Endothelial cell of umbilical vein (primary cell): ENCODE measurements around the gene KPNA2. TPM values are rescaled to one million over a fixed set of nuclear protein-coding genes. Genes with fewer than 3 reads are reported as not detected.

Experiments used
- BruUV-seq: library from RNA; stranded (reverse); fragments of 400-500 nt; replicated peaks from 2 replicates; lab custom pipeline; 2021; lab: Mats Ljungman, UMichigan
- CTCF ChIA-PET: fragments of 300-600, 350-600 bp; sonication (Branson Sonifier 250); formaldehyde crosslinking; loops from one replicate; lab custom pipeline; 2021; ENCODE audit warnings: antibody characterized with exemption, inconsistent platforms; lab: Charles Lee
- POLR2A ChIA-PET: fragments of 300-600, 350-600 bp; sonication (Branson Sonifier 250); formaldehyde crosslinking; loops from one replicate; lab custom pipeline; 2021; ENCODE audit warnings: antibody characterized with exemption, inconsistent platforms; lab: Charles Lee
- DNase-seq: peaks from one replicate; pipeline ENCODE4 v3.0.0-alpha.2; 2011; ENCODE audit warnings: low read depth, low spot score
- FAIRE-seq: peaks from 2 replicates; lab custom pipeline; 2011; peaks lifted over from hg19 to GRCh38; lab: Jason Lieb, UNC
- H2AFZ ChIP-seq: 2 replicates; pipeline ENCODE4 v1.6.0; 2012; ENCODE audit warnings: low read depth, low read length, control low read depth, inconsistent platforms
- H3K27ac ChIP-seq: 2 replicates; pipeline ENCODE4 v1.5.1; 2011; ENCODE audit warnings: low read depth, mild to moderate bottlenecking, control low read depth, low read length, moderate library complexity; ENCODE audit not compliant: insufficient read depth
- H3K27me3 ChIP-seq, 2 experiments: 2 replicates each; pipeline versions ENCODE4 v1.6.0 to v1.6.1; 2011; ENCODE audit warnings: low read length in 2 of 2, mixed read lengths in 1 of 2; ENCODE audit not compliant: control insufficient read depth in 2 of 2, insufficient read depth in 2 of 2
- H3K36me3 ChIP-seq, 2 experiments: 2 replicates in 1 of 2; 3 replicates in 1 of 2; pipeline ENCODE4 v1.5.1; 2011; ENCODE audit warnings: low read length in 2 of 2, mild to moderate bottlenecking in 1 of 2, moderate library complexity in 1 of 2; ENCODE audit not compliant: control insufficient read depth in 2 of 2, insufficient read depth in 2 of 2; ENCODE audit errors: extremely low read depth in 1 of 2
- H3K4me1 ChIP-seq: 3 replicates; pipeline ENCODE4 v1.5.1; 2011; ENCODE audit warnings: mild to moderate bottlenecking, low read length; ENCODE audit not compliant: control insufficient read depth, insufficient read depth; ENCODE audit errors: extremely low read depth
- H3K4me2 ChIP-seq: 2 replicates; pipeline ENCODE4 v1.6.1; 2011; ENCODE audit warnings: low read length, control low read depth, mixed read lengths; ENCODE audit not compliant: insufficient read depth
- H3K4me3 ChIP-seq, 3 experiments: fragments of 200-600 bp in 1 of 3; sonication (generic), shearing (Covaris generic) in 1 of 3; replicated peaks in 1 of 3; 2 replicates each; pipeline ENCODE4 v1.5.1; 2011 to 2016; ENCODE audit warnings: control low read depth in 3 of 3, low read length in 3 of 3, mild to moderate bottlenecking in 2 of 3, inconsistent platforms in 1 of 3, low read depth in 1 of 3, moderate library complexity in 1 of 3; ENCODE audit not compliant: insufficient read depth in 1 of 3
- H3K79me2 ChIP-seq: 2 replicates; pipeline ENCODE4 v1.6.0; 2012; ENCODE audit warnings: low read length, inconsistent platforms; ENCODE audit not compliant: control insufficient read depth, insufficient read depth
- H3K9ac ChIP-seq: replicated peaks from 2 replicates; pipeline ENCODE3; 2011; ENCODE audit warnings: low read length, control low read depth; ENCODE audit not compliant: insufficient read depth; ENCODE audit errors: extremely low read depth
- H3K9me1 ChIP-seq: replicated peaks from 3 replicates; pipeline ENCODE4 v1.6.0; 2011; ENCODE audit warnings: mild to moderate bottlenecking, low read length; ENCODE audit not compliant: control insufficient read depth, insufficient read depth; ENCODE audit errors: extremely low read depth
- H3K9me3 ChIP-seq: replicated peaks from 2 replicates; pipeline ENCODE4 v1.5.1; 2012; ENCODE audit warnings: low read length, inconsistent platforms; ENCODE audit not compliant: control insufficient read depth, insufficient read depth
- H4K20me1 ChIP-seq: replicated peaks from 2 replicates; pipeline ENCODE3; 2011; ENCODE audit warnings: mild to moderate bottlenecking, low read length; ENCODE audit not compliant: control insufficient read depth, insufficient read depth; ENCODE audit errors: extremely low read depth
- EZH2 ChIP-seq: IDR thresholded peaks from 2 replicates; pipeline ENCODE4 v1.6.1; 2012; ENCODE audit warnings: borderline replicate concordance, low read depth, mild to moderate bottlenecking, moderate library complexity, low read length, inconsistent platforms; ENCODE audit not compliant: severe bottlenecking
- FOS ChIP-seq: IDR thresholded peaks from 2 replicates; pipeline ENCODE4 v1.6.1; 2011; ENCODE audit warnings: mild to moderate bottlenecking, low read length, moderate library complexity, borderline replicate concordance; ENCODE audit not compliant: insufficient read depth
- GATA2 ChIP-seq: IDR thresholded peaks from 2 replicates; pipeline ENCODE4 v1.7.0; 2011; ENCODE audit warnings: low read depth, mild to moderate bottlenecking, moderate library complexity, mixed read lengths, low read length; ENCODE audit not compliant: insufficient read length, insufficient read depth
- JUN ChIP-seq: IDR thresholded peaks from 2 replicates; pipeline ENCODE4 v1.6.1; 2011; ENCODE audit warnings: borderline replicate concordance, low read depth; ENCODE audit not compliant: insufficient read length, insufficient read depth
- MYC ChIP-seq: IDR thresholded peaks from one replicate; pipeline ENCODE4 v1.6.1; 2011; ENCODE audit warnings: mild to moderate bottlenecking, low read depth, low read length
- POLR2A ChIP-seq: IDR thresholded peaks from 2 replicates; pipeline ENCODE4 v1.6.1; 2012; ENCODE audit warnings: low read depth, mild to moderate bottlenecking, control low read depth, low read length
- POLR2AphosphoS5 ChIP-seq: IDR thresholded peaks from 2 replicates; pipeline ENCODE4 v1.6.1; 2012; ENCODE audit warnings: low read depth, mild to moderate bottlenecking, control low read depth, low read length, moderate library complexity; ENCODE audit not compliant: insufficient read depth
- dilution Hi-C: fragments of 300-500 bp; cut with MboI; formaldehyde crosslinking; loops from one replicate; pipeline ENCODE4 v1.15.0; 2019; ENCODE audit warnings: low sequenced_read_pairs; ENCODE audit not compliant: extremely low pct_ligation_motif_present
- intact Hi-C: fragments of 100-400 bp; cut with micrococcal nuclease; formaldehyde crosslinking; loops from one replicate; pipeline ENCODE4 v1.10.0; 2022
- polyA plus RNA-seq, 4 experiments: library from polyadenylated mRNA; depleted of rRNA in 3 of 4; stranded (reverse) in 3 of 4; unstranded in 1 of 4; fragments of >200 nt; gene quantifications; 2 replicates each; pipeline versions ENCODE4 v1.2.1 to v1.2.3, GENCODE V29; 2011 to 2012; ENCODE audit warnings: missing spikeins in 1 of 4
- total RNA-seq: library from RNA; stranded (reverse); gene quantifications from 2 replicates; pipeline ENCODE4 v1.2.3, GENCODE V29; 2021
- TF ChIP-seq, protein P1 (sequence below), 2 donors: IDR thresholded peaks; 1 replicate in 1 of 2; 2 replicates in 1 of 2; pipeline ENCODE4 v1.5.1; 2011; ENCODE audit warnings: low read length in 2 of 2, mild to moderate bottlenecking in 2 of 2, moderate library complexity in 2 of 2, control low read depth in 1 of 2, inconsistent platforms in 1 of 2, low read depth in 1 of 2; ENCODE audit not compliant: insufficient read depth in 1 of 2; ENCODE audit errors: extremely low read depth in 1 of 2
- TF ChIP-seq, protein P2 (sequence below): IDR thresholded peaks from 2 replicates; pipeline ENCODE4 v1.6.1; 2011; ENCODE audit not compliant: insufficient read depth, insufficient read length

The KPNA2 gene
- total and polyA plus RNA-seq, 2 donors (not counting 3 experiments of a cell fraction or from before 2014, with no cell fraction given), result 252 to 382 TPM

DNA sequence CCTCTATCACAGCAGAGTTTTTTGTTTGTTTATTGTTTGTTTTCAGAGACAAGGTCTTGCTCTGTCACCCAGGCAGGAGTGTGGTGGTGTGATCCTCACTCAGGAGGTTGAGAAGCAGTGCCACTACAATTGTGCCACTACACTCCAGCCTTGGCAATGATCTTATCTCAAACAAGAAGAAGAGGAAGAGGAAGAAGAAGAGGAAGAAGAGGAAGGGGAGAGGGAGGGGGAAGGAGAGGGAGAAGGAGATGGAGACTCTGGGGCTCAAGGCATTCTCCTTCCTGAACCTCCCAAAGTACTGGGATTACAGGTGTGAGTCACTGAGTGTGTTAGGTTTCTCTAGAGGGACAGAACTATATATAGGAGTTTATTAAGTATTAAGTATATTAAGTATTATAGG lies 22.1 kb upstream of the KPNA2 start:
- ChIA-PET CTCF (no interaction called here), POLR2A (no interaction called here)
- DNase-seq, result no peak
- TF ChIP-seq POLR2A (no peak), FOS (no peak), EZH2 (no peak), MYC (no peak), POLR2AphosphoS5 (no peak), GATA2 (no peak), JUN (no peak)
- TF ChIP-seq, protein P1, sequence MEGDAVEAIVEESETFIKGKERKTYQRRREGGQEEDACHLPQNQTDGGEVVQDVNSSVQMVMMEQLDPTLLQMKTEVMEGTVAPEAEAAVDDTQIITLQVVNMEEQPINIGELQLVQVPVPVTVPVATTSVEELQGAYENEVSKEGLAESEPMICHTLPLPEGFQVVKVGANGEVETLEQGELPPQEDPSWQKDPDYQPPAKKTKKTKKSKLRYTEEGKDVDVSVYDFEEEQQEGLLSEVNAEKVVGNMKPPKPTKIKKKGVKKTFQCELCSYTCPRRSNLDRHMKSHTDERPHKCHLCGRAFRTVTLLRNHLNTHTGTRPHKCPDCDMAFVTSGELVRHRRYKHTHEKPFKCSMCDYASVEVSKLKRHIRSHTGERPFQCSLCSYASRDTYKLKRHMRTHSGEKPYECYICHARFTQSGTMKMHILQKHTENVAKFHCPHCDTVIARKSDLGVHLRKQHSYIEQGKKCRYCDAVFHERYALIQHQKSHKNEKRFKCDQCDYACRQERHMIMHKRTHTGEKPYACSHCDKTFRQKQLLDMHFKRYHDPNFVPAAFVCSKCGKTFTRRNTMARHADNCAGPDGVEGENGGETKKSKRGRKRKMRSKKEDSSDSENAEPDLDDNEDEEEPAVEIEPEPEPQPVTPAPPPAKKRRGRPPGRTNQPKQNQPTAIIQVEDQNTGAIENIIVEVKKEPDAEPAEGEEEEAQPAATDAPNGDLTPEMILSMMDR (IDR thresholded peaks at IDR 0.05; ENCODE audit: extremely low read depth in 1 of 2, insufficient read depth in 1 of 2, low read depth in 1 of 2, low read length in 2 of 2), result no peak
- TF ChIP-seq, protein P2, sequence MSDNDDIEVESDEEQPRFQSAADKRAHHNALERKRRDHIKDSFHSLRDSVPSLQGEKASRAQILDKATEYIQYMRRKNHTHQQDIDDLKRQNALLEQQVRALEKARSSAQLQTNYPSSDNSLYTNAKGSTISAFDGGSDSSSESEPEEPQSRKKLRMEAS, result no peak
- Histone ChIP-seq H2AFZ (no peak overlapping the region), H3K4me2 (no peak overlapping the region), H3K9me1 (no peaks in the 10 kb centered on the region), H3K27ac (no peak overlapping the region), H4K20me1 (no peaks in the 10 kb centered on the region), H3K9me3 (no peaks in the 10 kb centered on the region), H3K4me3 (no peak overlapping the region), H3K27me3 (peaks cover 0 to 7% of the 10 kb centered on the region in 2 experiments), H3K36me3 (no peaks in the 10 kb centered on the region), H3K4me1 (no peaks in the 10 kb centered on the region), H3K79me2 (no peaks in the 10 kb centered on the region), H3K9ac (no peak overlapping the region)
- no peak for FAIRE-seq
- no TSS peak for BruUV-seq
- dilution Hi-C loops (no loop called here), intact Hi-C loops (no loop called here)
